IgD-negative memory B cell (primary cell): ENCODE measurements around the gene ZNF536. TPM values are rescaled to one million over a fixed set of nuclear protein-coding genes. Genes with fewer than 3 reads are reported as not detected.

Source experiments
- H3K27ac Mint-ChIP-seq, 3 donors: one replicate each; pipeline ENCODE4 v1.8.0; 2020 to 2022; ENCODE audit warnings: mild to moderate bottlenecking in 3 of 3, mixed read lengths in 3 of 3, moderate library complexity in 1 of 3
- H3K27me3 Mint-ChIP-seq: one replicate; pipeline ENCODE4 v1.8.0; 2021; ENCODE audit warnings: mixed read lengths
- H3K36me3 Mint-ChIP-seq: one replicate; pipeline ENCODE4 v1.8.0; 2020; ENCODE audit warnings: mild to moderate bottlenecking, mixed read lengths
- H3K4me1 Mint-ChIP-seq, 3 donors: one replicate each; pipeline ENCODE4 v1.8.0; 2020 to 2022; ENCODE audit warnings: mixed read lengths in 3 of 3, mild to moderate bottlenecking in 1 of 3
- H3K4me3 Mint-ChIP-seq, 4 donors: one replicate each; pipeline ENCODE4 v1.8.0; 2020 to 2022; ENCODE audit warnings: mild to moderate bottlenecking in 4 of 4, mixed read lengths in 4 of 4, moderate library complexity in 3 of 4
- H3K9me3 Mint-ChIP-seq, 3 donors: one replicate each; pipeline ENCODE4 v1.8.0; 2020 to 2021; ENCODE audit warnings: mixed read lengths in 3 of 3, mild to moderate bottlenecking in 1 of 3
- polyA plus RNA-seq: library from polyadenylated mRNA; unstranded; fragments of 300-500 nt; fragmentation: Illumina TruSeq; gene quantifications from one replicate; pipeline ENCODE4 v1.2.3, GENCODE V29; 2021

Gene ZNF536
- polyA plus RNA-seq, 1 donor from 2014 or later = not detected

DNA sequence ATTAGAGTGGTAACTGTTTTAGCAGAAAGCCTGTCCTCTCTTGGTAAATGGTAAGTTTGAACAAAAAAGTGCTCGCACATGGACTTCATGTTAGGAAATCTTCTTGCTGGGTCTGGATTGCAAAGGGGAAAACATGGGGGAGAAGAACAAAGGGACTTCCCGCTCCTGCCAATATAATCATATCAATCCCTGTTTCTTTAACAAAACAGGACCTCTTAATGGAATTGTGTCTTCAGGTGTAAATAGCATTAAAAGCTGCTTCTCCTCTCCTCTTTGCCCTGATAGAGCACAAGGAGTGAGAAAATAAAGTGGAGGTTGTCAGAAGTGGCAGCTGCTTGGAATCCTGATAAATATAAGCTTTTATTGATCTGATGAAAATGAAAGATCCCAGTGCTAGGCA is 20.4 kb upstream of the ZNF536 start:
- Mint-ChIP-seq H3K4me3 (peak overlapping the region in 1 of 4 donors; percentile 10), H3K4me1 (no peaks in the 10 kb centered on the region), H3K36me3 (no peaks in the 10 kb centered on the region), H3K27ac (no peak overlapping the region), H3K27me3 (no peaks in the 10 kb centered on the region), H3K9me3 (peaks cover 0 to 3% (median 2%) of the 10 kb centered on the region in 3 donors)

DNA sequence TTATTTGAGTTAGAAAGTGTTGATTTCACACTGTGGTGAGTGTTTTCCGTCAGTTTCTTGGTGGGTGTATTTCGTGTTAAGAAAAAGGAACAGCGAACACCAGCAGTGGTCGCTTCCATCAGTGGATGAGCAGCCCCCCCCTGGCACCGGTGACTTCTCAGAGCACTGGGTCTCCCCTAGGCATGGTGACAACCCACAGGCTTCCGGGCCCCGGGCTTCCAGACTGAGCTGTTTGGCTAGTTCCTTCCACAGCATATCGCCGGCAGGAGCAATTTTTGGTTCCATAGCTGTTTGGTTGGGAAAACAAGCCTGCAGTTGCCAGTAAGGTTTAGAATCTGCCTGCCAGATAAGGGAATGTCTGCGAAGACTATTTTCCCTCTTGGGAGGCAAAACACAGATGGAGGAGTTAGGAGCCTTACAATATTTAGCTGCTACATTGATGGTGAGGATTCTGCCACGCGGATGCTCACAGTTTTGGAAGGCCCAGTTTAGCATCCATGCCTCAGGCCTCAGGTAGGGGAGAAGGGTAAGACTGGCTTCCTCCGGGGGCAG is 18.7 kb upstream of the ZNF536 start:
- Mint-ChIP-seq H3K27me3 (peaks cover 3% of the 10 kb centered on the region), H3K4me3 (no peak overlapping the region), H3K27ac (no peak overlapping the region), H3K9me3 (peaks cover 0 to 3% (median 0%) of the 10 kb centered on the region in 3 donors), H3K4me1 (no peaks in the 10 kb centered on the region), H3K36me3 (no peaks in the 10 kb centered on the region)

DNA sequence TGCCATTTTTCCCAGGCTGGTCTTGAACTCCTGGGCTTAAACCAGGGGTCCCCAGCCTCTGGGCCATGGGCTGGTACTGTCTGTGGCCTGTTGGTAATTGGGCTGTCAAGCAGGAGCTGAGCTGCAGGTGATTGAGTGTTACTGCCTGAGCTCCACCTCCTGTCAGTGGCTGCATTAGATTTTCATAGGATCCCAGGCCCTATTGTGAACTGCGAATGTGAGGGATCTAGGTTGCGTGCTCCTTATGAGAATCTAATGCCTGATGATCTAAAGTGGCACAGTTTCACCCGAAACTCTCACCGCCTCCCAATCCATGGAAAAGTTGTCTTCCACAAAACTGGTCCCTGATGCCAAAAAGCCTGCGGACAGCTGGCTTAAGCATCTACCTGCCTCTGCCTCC is 16.6 kb upstream of the ZNF536 start:
- Mint-ChIP-seq H3K4me3 (no peak overlapping the region), H3K27ac (no peak overlapping the region), H3K9me3 (peaks cover 0 to 1% (median 0%) of the 10 kb centered on the region in 3 donors), H3K4me1 (no peaks in the 10 kb centered on the region), H3K27me3 (peaks cover 6% of the 10 kb centered on the region), H3K36me3 (no peaks in the 10 kb centered on the region)

DNA sequence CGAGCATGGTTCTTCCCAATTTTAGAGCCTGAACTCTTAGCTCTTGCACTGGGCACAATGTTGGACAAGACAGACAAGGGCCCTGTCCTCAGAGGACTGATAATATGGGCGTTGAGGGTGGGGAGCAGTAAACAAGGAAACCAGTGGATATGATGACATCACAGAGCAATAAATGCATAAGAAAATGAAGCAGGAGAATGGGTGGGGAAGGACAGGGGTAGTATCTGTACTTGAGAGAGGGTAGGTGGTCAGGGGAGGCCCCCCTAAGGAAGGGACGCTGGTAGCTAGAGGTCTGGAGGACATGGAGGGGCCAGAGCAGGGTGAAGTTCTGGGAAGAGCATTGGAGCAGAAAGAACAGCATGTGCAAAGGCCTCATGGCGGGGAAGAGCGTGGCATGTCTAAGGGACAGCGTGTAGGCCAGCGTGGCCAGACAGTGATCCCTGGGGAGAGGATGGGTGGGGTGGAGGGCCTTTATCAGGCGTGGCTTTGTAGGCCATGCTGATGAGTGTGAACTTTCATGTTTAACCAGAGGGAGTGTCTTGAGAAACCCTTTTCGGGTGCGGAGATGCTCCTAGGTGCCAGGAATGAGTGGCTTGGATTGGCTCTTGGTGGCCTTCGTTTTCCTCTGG is 15.1 kb upstream of the ZNF536 start:
- H3K4me1 Mint-ChIP-seq = no peaks in the 10 kb centered on the region
- no peaks in the 10 kb centered on the region for H3K36me3 Mint-ChIP-seq
- no peak overlapping the region for H3K4me3 Mint-ChIP-seq
- peaks cover 12% of the 10 kb centered on the region for H3K27me3 Mint-ChIP-seq
- peak overlapping the region in 1 of 3 donors; percentile 60 for H3K27ac Mint-ChIP-seq
- peaks cover 0 to 1% (median 0%) of the 10 kb centered on the region in 3 donors for H3K9me3 Mint-ChIP-seq

DNA sequence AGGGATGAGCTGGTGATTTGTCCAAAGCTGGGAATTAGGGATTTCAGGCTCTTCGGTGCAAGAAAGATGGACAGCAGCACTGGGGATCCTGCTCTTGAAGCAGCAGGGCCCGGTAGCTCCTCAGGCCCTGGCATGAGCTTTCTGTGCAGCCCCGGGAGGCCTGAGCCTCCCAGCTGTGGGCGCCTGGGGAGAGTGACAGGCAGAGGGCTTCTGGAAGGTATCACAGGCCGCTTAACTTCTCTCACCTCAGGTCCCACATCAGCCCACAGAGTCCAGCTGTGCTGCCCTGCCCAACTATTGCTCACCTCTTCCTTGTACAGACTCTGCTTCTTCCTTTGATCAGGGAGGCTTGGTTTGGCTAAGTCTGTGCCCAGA is 14.6 kb upstream of the ZNF536 start:
- Mint-ChIP-seq H3K4me3 (no peak overlapping the region), H3K9me3 (peaks cover 0 to 1% (median 0%) of the 10 kb centered on the region in 3 donors), H3K4me1 (no peaks in the 10 kb centered on the region), H3K27ac (no peak overlapping the region), H3K27me3 (peaks cover 13% of the 10 kb centered on the region), H3K36me3 (no peaks in the 10 kb centered on the region)

DNA sequence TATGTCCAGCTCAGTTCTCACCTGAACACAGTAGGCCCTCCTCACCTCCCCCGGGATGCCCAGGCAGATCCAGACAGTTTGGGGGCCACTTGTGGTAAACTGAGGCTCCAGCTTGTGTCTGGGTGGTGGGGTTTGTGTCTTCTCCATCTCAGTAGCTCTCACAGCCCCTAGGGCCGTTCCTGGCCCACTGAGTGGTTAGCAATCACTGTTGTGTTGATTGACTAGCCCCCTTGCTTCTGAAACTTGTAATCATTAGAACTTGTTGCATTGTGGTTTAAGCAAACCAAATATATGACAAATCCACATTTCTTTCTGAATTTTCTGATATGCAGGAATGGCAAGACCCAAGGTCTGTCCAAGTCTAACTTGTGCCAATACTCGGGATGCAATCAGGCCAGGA is 13.9 kb upstream of the ZNF536 start:
- no peak overlapping the region for H3K27ac Mint-ChIP-seq
- H3K4me3 Mint-ChIP-seq = no peak overlapping the region
- no peaks in the 10 kb centered on the region for H3K4me1 Mint-ChIP-seq
- peaks cover 0 to 1% (median 0%) of the 10 kb centered on the region in 3 donors for H3K9me3 Mint-ChIP-seq
- peaks cover 13% of the 10 kb centered on the region for H3K27me3 Mint-ChIP-seq
- no peaks in the 10 kb centered on the region for H3K36me3 Mint-ChIP-seq

DNA sequence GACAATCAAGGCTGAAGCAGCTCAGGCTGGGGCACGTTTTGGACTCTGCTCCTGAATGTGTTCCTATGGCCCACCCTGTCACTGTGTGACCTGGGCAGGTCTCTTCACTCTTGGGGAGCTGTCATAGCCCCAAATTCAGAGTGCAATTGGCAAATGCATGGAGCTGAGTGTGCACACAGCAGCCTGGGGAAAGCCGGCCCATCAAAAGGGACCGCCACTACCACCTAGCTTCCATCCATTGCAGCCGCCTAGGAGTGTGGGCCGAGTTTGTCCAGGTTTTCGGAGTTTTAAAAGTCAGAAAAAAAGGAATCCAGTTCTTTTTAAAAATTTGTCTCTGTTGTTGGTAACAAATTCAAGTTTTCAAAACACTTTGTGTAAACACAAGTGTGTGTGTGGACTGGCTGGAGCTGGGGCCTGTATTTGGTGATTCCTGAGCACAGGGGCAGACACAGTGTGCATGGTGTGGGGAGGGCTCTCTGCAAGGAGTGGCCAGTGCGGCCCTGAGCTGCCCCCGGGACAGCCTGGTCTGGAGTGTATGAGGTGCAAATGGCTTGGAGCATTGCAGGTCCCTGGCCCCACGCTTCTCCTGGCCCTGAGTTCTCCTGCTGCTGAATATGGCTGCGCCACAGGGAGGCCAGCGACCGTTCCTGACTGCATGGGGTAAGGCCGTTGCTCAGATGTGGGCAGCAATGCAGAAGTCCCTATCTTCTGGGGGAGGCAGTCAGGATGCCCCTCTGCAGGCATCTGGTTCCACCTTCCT is 13.2 kb upstream of the ZNF536 start:
- Mint-ChIP-seq H3K27me3 (peaks cover 17% of the 10 kb centered on the region), H3K9me3 (peaks cover 0 to 4% (median 0%) of the 10 kb centered on the region in 3 donors), H3K27ac (no peak overlapping the region), H3K4me3 (no peak overlapping the region), H3K4me1 (no peaks in the 10 kb centered on the region), H3K36me3 (no peaks in the 10 kb centered on the region)

DNA sequence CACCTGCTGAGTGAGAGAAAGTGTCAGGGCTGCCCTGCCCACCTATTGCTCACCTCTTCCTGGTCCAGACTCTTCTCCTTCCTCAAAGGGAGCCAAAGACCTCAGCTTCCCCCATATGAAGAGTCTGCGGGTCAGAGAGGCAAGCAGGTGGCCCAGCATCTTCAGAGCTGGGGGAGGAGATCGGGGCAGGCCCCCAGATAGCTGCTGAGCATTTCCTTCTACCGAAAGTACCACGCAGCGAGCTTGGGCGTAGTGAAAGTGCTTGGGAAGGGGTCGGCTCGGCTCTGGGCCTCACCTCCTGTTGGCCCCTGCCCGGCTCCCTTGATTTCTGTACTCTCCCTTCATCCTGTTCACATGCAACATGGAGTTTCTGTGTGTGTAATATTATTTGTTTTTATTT is 12.2 kb upstream of the ZNF536 start:
- Mint-ChIP-seq H3K36me3 (no peaks in the 10 kb centered on the region), H3K9me3 (peaks cover 0 to 6% (median 0%) of the 10 kb centered on the region in 3 donors), H3K27me3 (peaks cover 17% of the 10 kb centered on the region), H3K4me1 (no peaks in the 10 kb centered on the region), H3K4me3 (no peak overlapping the region), H3K27ac (no peak overlapping the region)

DNA sequence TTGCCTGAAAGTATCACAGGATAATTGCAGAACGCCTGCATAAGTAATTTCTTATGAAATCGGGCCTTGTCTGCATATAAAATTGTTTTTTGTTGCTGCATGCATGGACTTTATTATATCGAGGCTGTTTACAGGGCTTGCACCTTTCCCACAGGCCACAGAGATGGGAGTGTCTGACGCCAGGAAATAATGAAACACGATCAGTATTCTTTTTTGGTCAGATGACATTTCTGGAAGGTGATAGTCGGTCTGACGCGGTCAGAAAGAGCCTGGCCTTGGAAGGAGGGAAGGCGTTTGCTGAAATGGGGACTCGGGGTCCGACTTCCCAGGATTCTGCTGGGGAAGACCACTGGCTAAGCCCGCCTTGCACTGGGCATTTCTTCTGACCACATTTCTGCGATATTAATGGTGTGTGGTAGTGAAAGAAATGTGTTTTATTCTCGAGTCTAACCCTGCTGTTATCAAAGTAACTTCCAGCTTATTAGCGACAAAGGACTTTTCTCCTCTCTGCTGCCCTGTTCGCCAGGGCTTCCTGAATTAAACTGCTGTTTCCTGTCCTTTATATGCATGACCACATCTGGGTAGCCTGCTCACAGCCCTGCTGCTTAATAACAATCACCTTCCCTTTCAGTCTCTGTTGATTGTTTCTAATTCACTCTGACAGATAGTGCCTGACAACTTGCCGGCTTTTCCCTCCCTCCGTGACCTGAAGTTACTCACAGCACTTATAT is 11.6 kb upstream of the ZNF536 start:
- Mint-ChIP-seq H3K27me3 (peaks cover 17% of the 10 kb centered on the region), H3K36me3 (no peaks in the 10 kb centered on the region), H3K9me3 (peaks cover 0 to 6% (median 0%) of the 10 kb centered on the region in 3 donors), H3K27ac (no peak overlapping the region), H3K4me3 (no peak overlapping the region), H3K4me1 (no peaks in the 10 kb centered on the region)

DNA sequence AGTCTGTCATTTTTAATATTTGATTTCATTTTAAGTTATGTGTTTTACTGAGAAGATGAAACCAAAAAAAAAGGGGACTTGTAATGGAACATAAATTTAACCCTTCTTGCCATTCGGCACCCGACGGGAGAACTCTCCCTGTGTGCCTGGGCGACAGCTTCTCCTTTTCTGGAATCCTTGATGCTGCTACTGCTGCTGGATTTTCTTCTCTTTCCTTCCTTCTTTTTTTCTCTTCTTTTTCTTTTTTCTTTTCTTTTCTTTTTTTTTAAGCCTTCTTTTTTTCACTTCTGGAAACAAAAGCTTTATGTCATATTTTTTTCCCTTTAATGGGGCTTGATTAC is 11.1 kb upstream of the ZNF536 start:
- H3K4me1 Mint-ChIP-seq = no peaks in the 10 kb centered on the region
- no peaks in the 10 kb centered on the region for H3K36me3 Mint-ChIP-seq
- no peak overlapping the region for H3K27ac Mint-ChIP-seq
- H3K9me3 Mint-ChIP-seq = peaks cover 0 to 6% (median 0%) of the 10 kb centered on the region in 3 donors
- no peak overlapping the region for H3K4me3 Mint-ChIP-seq
- peaks cover 17% of the 10 kb centered on the region for H3K27me3 Mint-ChIP-seq

DNA sequence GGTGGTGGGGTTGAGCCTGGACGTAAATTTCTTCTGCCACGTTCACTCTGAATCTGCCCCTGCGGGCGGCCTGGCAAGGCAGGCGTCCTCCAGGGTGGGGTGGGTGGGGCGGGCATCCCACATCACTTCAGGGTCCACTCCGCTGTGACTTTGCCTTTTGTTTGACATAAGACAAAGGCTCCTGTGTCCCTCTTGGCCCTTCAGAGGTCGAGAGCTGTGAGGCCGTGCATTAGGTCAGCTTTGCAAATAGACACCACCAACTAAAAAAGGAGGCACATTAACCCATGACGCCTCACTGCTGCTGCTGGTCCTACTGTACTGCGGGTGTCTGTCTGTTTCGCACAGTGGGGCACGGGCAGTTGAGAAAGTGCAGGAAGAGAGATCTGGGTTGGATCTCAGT is 10.5 kb upstream of the ZNF536 start:
- Mint-ChIP-seq H3K4me3 (no peak overlapping the region), H3K9me3 (peaks cover 0 to 6% (median 0%) of the 10 kb centered on the region in 3 donors), H3K36me3 (no peaks in the 10 kb centered on the region), H3K27ac (no peak overlapping the region), H3K4me1 (no peaks in the 10 kb centered on the region), H3K27me3 (peaks cover 17% of the 10 kb centered on the region)

DNA sequence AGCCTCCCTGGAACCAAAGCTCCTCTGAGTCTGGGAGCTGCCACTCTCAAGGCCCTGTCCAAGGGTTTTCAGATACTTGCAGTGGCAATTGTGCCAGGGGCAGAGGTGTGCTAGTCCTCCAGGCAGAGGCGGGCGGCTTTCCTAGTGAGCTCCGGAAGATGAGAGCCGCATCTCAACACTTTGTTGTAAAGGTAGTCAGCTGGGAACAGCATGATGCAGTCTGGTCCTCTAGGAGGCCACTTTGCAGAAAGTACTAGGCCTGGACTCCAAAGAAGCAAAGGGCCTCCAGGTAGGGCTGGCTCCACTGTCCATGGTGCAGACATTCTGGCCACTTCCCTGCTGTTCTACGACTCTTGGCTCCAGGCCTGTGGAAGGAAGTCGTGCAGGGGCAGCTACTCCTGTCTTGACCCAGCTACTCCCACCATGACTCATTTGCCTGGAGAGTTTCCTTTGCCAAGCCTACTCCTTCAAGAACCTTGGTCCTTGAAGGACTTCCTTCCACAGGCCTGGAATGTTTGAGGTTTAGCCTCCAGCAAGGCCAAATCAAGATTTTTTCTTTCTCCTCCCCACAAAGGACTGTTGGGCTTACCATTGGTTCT is 9.9 kb upstream of the ZNF536 start:
- no peak overlapping the region for H3K27ac Mint-ChIP-seq

DNA sequence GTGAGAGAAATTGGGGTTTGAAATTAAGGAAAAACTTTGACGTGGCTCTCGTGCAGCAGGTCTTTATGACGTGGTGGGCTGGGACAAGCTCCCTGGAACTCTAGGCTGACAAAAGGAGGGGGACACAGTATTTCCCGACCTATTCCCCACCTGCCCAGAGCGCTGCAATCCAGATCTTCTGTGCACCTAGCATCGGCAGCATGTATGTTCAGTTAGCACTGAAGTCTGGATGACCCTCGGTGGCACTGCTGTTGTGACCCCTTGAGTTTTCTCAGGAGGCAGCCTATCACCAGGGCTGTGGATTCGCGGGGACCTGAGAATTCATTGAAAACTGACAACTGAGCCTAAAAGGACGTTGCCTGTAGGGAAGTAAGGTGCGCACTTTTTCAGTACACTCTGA is 9.1 kb upstream of the ZNF536 start:
- Mint-ChIP-seq H3K27me3 (peaks cover 16% of the 10 kb centered on the region), H3K9me3 (peaks cover 0 to 5% (median 0%) of the 10 kb centered on the region in 3 donors), H3K4me1 (no peaks in the 10 kb centered on the region), H3K27ac (no peak overlapping the region), H3K4me3 (no peak overlapping the region), H3K36me3 (no peaks in the 10 kb centered on the region)

More for the DNA sequence above, 9.9 kb upstream of the ZNF536 start:
- Mint-ChIP-seq H3K36me3 (no peaks in the 10 kb centered on the region), H3K4me1 (no peaks in the 10 kb centered on the region), H3K27me3 (peaks cover 17% of the 10 kb centered on the region), H3K9me3 (peaks cover 0 to 5% (median 0%) of the 10 kb centered on the region in 3 donors), H3K4me3 (no peak overlapping the region)

DNA sequence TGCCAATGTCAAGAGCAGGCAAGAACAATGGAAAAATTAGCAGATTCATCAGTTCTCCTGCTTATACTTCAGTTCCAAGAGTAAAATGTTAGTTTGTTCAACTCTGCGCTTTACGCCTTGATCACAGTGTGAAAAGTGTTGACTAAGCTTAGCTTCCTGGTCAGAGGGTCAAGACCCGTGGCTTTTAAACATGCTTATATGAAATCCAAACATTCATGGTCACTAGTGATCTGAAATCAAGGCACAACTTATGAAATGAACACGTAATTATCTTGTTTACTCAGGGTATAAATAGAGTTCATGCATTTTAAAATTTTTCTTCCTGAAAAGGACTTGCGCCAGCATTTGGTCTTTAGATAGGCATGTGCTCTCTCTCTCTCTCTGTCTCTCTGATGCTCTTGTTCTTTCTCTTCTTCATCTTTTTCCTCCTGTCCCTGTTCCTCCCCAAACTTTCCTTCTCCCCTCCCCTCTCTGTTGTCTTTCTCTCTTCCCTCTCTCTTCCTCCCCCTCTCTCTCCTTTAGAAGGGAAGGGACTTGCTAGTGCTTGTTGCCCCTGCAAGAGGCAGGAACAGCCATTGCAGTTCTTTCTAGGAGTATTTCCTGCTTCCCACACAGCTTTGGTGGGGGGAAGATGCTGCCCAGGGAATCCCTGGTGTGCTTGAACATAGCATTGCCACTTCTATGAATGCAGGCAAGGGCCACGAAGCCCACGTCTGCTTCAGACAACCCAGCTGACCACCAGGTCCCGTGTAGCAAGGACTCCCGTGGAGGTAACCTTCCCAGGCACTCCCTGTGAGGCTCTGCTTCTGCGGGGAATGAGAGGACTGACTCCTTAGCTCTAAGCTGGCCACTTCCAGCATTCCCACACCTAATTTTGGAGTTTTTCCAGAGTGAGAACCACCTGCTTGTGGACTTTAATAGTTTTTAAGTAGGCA is 7.1 kb upstream of the ZNF536 start:
- H3K27ac Mint-ChIP-seq = no peak overlapping the region
- no peaks in the 10 kb centered on the region for H3K36me3 Mint-ChIP-seq
- peaks cover 0 to 2% (median 0%) of the 10 kb centered on the region in 3 donors for H3K4me1 Mint-ChIP-seq
- H3K9me3 Mint-ChIP-seq = peaks cover 0 to 5% (median 0%) of the 10 kb centered on the region in 3 donors
- peaks cover 14% of the 10 kb centered on the region for H3K27me3 Mint-ChIP-seq
- no peak overlapping the region for H3K4me3 Mint-ChIP-seq
